CD4-positive, alpha-beta T cell treated with Interleukin-12 subunit alpha and Interleukin-12 subunit beta, for 1 hour (primary cell): Measurements from ENCODE around the gene CTF1.

ENCODE experiments used
- DNase-seq: peaks from one replicate; pipeline ENCODE4 v3.0.0-alpha.2; 2020

CTF1 gene

GRCh38 chr16:30910427-30911029 lies 14.1 kb downstream of the CTF1 start:
- DNase-seq = no peak

DNA sequence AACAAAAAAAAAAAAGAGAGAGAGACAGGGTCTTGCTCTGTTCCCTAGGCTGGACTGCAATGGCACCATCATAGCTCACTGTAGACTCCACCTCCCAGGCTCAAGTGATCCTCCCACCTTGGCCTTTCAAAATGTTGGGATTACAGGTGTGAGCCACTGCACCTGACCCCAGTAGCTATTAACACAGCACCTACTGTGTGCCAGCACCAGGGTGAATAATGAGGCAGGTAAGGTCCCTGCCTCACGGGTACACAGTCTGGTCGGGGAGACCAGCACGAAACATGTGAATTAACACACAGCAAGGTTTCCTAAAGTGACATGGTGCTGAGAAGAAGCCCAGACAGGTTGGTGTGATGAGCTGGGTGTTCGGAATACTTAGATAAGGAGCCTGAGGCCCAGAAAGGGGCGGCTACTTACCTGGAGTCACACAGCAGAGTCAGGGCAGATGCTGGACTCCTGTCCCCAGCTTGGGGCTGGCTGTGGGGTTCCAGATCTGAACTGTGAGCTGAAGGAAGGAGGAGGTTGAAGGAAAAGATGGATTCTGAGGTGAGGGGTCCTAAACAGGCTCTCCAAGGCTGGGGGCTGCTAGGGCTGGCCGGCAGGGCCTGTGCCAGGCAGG lies 16.5 kb downstream of the CTF1 start:
- DNase-seq = no peak

- no peak for DNase-seq
Measured at GRCh38 chr16:30914830-30915229, 18.4 kb downstream of the CTF1 start.

DNA sequence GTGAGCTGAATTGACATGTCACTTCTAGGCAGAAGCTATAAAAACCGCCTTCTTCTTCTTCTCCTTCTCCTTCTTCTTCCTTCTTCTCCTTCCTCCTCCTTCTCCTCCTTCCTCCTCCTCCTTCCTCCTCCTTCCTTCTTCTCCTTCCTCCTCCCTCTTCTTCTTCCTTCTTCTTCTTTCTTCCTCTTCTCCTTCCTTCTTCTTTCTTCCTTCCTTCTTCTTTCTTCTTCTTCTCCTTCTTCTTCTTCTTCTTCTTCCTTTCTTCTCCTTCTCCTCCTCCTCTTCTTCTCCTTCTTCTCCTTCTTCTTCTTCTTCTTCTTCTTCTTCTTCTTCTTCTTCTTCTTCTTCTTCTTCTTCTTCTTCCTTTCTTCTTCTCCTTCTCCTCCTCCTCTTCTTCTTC lies 22.2 kb downstream of the CTF1 start:
- no peak for DNase-seq

DNA sequence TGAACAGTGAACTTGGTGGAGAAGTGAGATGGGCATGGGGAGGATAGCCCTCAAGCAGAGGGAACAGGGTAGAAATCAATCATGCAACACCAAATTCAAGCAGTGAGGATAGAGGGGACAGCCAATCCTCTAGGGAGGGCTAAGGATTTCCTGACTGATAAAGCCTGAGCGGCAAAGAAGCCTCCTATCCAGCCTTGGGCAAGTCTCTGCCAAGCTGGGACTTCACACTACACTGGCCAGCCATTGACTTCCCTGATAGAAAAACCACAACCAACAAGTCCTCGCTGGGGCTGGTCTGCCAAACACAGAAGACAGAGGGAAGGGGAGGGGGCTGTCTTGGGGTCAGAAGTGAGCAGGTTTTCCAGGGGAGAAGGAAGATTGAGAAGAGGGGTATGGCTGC lies 24.5 kb downstream of the CTF1 start:
- DNase-seq = no peak

DNA sequence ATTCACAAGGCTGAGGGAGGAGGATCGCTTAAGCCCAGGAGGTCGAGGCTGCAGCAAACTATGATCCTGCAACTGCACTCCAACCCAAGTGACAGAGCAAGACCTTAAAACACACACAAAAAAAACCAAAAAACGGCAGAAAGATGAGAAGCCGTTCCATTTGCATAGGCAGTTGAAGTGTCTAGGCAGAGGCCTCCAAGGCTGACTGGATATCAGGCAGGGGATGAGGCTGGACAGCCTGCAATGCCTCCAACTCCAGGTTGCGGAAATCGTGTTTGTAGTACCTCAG lies 25.0 kb downstream of the CTF1 start:
- no peak for DNase-seq

- DNase-seq = peak; percentile 89
Measured at GRCh38 chr16:30921748-30922419, 25.5 kb downstream of the CTF1 start.

DNA sequence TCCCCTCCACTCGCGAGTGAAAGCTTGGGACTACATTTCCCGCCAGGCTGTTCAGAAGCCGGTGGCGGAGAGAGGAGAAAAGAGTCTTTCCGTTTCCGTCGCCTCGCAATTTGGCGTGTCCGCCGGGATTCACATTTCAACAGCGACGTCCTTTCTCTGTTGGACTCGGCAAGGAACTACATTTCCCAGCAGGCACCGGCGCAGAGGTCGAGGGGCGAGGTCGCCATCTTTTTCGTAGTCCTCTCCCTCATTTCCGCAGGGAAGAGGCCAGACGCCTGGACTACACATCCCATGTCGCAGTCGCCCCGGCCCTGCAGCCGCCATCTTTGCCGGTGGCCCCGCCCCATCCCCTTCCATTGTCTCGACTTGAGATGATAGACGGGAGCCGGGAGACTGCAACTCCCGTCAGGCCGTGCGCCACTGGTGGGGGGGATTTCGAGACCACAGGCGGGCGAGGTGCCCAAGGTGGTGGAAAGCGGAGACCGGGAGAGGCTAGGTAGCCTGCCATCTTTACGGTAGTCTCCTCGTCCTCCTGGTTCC lies 26.1 kb downstream of the CTF1 start:
- peak; percentile 100 for DNase-seq

DNA sequence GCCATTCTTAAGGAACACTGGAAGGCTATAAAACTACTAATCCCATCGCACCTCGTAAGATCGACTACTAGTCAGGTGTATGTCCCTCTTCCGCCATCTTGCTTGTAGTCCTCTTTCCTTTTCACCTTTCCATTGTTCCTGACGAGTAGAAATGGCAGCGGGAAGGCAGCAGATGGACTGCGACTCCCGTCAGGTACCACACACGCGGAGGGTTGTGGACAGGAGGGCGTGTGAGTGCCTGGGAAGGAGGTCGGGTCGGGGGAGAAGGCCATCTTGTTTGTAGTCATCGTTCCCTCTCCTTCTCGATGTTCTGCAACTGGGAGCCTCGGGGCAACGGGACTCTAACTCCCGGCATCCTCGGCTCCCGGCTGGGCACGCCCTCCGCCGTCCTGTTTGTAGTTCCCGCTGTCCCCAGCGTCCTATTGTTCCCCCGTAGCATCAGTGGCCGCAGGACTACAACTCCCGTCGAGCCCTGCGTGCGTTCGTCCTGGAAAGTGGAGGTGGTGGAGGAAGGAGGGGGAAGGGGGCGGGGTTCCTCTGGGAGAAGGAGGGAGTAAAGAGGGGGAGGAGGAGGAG lies 26.6 kb downstream of the CTF1 start:
- peak; percentile 97 for DNase-seq

DNA sequence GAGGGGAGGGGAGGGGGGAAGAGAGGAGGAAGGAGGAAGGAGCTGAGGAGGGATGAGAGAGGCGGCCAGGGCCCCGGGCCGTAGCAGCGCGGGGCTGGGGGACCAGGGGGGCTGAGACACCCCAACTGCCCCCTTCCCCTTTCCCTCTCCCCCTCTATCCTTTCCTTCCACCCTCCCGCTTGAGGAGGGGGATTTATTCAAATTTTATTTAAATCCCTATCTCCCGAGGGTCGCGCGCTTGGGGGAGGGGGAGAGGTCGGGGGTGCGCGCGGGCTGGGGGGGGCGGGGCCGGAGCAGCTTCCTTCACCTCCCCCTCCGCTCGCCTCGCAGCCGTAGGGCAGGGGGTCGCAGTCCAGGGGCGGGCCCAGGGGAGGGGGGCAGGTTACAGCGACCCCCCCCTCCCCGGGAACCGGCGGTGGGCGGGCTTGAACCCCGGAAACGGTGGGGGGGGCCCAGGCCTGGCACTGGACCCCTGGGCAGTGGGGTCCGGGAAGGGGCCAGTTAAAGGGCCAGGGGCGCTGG lies 27.2 kb downstream of the CTF1 start, which contains the start of gene FBXL19:
Gene FBXL19 (plus strand): TSS at position 19 of the 522 bp plus-strand sequence. CDS start 2,183 bp downstream, outside the sequence.
- no peak for DNase-seq

DNA sequence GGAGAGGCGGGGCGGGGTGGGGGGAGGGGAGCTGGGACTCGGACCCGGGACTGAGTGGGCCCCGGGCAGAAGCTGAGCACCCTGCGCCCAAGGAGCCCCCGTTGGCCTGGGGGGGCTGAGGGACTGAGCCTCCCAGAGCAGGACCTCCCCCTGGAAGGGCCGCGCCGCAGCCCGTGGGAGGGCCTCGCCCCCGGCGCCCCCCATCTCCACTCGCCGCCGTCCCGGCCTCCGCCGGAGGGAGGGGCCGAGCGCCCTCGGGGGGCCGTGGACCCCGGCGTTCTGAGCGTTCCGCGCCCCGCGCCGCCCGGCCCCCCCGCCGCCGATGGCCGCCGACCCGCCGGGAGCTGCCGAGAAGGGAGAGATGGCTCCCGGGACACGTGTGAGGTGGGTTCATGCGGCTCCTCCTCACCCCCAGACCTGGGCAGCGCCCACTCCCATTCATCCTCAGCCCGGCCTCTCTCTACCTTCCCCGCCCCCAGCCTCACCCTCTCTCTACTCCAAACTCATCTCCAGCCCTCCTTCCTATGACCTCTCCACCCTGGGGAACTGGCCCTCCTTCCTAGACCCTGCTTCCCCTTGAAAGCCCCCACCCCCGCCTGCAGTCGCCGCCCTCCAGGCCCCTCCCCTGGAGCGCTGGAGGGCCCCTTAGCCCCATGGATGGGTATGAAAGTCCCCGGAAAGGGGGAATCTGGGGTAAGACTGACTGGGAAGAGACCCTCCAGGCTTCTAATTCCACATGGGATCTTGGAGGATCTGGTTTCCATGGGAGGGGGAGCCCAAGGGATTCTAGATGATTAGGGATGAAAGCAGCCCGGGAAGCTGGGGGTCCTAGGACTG lies 27.9 kb downstream of the CTF1 start:
- no peak for DNase-seq

GRCh38 chr16:30924913-30925631 lies 28.7 kb downstream of the CTF1 start:
- no peak for DNase-seq

DNA sequence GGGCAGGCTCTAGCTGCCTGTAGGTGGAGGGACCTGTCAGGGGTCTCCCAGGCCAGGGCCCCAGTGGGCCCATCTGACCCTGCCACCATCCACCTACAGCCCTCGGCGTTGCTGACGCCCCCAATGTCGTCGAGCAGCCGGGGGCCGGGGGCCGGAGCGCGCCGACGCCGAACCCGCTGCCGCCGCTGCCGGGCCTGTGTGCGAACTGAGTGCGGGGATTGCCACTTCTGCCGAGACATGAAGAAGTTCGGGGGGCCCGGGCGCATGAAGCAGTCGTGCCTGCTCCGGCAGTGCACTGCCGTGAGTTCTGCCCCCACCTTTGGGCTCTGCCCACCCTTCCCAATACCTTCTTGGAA lies 29.2 kb downstream of the CTF1 start:
- no peak for DNase-seq

DNA sequence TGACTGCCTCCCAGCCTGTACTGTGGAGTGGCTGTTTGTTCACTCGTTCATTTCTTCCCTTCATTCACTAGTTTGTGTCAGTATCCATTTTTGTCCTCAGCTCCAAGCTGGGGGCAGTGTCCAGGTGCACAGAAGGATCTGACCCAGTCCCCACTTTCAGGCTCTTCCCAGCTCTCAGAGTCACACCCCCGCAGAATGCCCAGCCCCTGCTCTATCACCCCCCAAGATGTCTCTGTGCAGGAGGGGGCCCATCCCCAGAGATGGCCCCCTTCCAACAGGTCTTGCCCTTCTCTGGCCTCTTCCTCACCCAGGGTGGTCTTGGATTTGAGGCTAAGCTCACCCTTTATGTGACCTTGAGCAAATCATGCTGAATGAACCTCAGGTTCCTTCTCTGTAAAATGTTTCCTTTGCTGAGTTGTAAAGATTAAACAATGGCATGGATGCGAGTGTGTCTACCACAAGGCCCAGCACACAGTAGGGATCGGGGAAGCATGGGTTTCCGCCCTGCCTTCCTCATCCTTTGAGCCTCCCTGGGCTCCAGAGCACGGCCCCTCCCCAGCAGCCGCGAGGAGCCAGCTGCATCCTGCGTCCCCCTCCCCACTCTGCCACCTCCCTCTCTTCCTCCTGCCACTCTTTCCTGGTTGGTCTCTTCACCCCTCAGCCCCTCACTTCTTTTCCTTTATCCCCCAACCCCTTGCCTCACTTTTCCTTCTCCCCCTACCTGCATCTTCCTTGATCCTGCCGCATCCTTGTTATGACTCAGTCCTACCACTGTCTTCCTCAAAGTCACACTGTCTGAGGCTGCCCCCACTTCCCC lies 29.8 kb downstream of the CTF1 start:
- DNase-seq = no peak

GRCh38 chr16:30926937-30927788 lies 30.7 kb downstream of the CTF1 start:
- no peak for DNase-seq

DNA sequence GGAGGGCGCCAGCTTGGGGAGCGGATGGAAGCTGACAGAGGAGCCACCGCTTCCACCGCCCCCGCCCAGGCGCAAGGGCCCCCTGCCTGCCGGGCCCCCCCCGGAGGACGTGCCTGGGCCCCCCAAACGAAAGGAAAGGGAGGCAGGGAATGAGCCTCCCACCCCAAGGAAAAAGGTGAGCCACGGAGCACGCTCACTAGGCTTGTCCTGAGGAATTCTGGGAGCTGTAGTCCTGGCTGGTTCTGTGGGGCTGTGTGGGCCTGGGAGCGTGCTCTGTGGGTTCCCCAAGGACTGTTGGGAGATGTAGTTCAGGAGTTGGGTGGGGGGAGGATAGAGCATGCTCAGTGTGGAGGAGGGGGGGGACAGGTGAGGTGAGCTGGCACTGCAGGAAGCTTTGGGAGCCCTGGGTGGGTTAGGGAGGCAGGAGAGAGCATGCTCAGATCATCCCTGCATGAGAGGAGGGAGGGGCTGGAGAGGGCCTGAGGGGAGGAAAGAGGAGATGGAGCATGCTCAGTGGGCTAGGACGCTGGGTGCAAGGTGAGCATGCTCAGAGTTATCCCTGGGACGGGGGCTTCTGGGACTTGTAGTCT lies 31.5 kb downstream of the CTF1 start:
- DNase-seq = peak; percentile 52

DNA sequence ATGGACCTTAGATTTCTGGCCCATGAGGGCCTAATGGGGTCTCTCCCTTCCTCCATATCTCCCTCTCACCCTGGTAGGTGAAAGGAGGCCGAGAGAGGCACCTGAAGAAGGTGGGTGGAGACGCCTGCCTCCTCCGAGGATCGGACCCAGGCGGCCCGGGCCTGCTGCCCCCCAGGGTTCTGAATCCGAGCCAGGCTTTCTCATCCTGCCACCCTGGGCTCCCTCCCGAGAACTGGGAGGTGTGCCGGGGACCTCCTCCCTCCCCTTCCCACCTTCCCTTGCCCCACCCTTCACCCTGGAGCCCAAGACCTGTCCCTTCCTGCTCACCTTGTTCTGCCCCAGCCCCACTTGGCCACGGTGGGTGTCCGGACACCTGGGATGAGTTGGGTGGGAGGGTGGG lies 32.0 kb downstream of the CTF1 start:
- DNase-seq = no peak

DNA sequence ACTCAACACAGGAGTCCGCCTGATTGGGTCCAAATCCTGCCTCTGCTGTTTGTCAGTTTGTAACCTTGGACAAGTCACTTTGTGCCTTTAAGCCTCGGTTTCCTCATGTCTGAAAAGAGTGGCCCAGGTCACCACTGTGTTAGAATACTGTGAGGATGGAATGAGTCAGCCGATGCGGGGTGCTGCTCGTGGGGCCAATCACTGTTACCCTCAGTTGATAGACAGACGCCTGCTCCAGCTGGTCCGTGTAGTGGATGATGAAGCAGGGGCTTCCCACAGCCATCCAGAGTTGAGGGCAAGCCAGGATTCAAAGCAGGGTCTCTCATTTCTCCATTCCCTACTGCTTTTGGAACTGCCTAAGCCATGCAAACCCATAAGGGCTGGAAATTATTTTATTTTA lies 32.8 kb downstream of the CTF1 start:
- DNase-seq = no peak

DNA sequence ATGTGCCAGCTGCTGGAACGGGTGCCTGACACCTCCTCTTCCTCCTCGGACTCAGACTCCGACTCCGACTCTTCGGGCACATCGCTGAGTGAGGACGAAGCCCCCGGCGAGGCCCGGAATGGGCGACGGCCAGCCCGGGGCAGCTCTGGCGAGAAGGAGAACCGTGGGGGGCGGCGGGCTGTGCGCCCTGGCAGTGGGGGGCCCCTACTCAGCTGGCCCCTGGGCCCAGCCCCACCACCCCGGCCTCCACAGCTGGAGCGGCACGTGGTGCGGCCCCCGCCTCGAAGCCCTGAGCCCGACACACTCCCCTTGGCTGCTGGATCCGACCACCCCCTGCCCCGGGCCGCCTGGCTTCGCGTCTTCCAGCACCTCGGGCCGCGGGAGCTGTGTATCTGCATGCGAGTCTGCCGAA lies 33.8 kb downstream of the CTF1 start:
- DNase-seq = no peak
